G401 (cell line): ENCODE data around the gene GH1. TPM values are rescaled to one million over a fixed set of nuclear protein-coding genes. Genes with fewer than 3 reads are reported as not detected.
A peak's percentile ranks its signal among the peaks of the same experiment; 100 is the strongest.
"Not testable (repeated sequence)": the region's sequence is repeated elsewhere in the genome, so short reads cannot be mapped to it uniquely, and the experiment has no call there.

Experiments
- DNase-seq: peaks from one replicate; pipeline ENCODE4 v3.0.0-alpha.2; 2015; ENCODE audit warnings: low spot score
- in situ Hi-C: cut with HindIII; loops from 2 replicates; pipeline ENCODE4 v1.10.0; 2016; ENCODE audit warnings: low sequenced_read_pairs, mixed read lengths
- total RNA-seq: library from RNA; depleted of rRNA; stranded (reverse); fragments of >200 nt; shearing (Covaris generic); gene quantifications from 2 replicates; pipeline ENCODE4 v1.2.3, GENCODE V29; 2014

GH1 gene
- total RNA-seq, 1 experiment from 2014 or later = not detected

GRCh38 chr17:63929860-63930766, 11.5 kb upstream of the GH1 start:
- in situ Hi-C loops = no loop called here

GRCh38 chr17:63928966-63929695, 10.5 kb upstream of the GH1 start:
- in situ Hi-C loops = no loop called here
- DNase-seq = no peak

More at GRCh38 chr17:63929860-63930766, 11.5 kb upstream of the GH1 start:
- peak; percentile 60 for DNase-seq

- no peak for DNase-seq
- in situ Hi-C loops = no loop called here
Observed at GRCh38 chr17:63928172-63928666, 9.6 kb upstream of the GH1 start.

GRCh38 chr17:63927464-63928171, 9.0 kb upstream of the GH1 start:
- in situ Hi-C loops = no loop called here
- no peak for DNase-seq

GRCh38 chr17:63926164-63926563, 7.5 kb upstream of the GH1 start:
- in situ Hi-C loops = no loop called here

GRCh38 chr17:63925615-63926014, 7.0 kb upstream of the GH1 start:
- DNase-seq = no peak
- in situ Hi-C loops = no loop called here

More at GRCh38 chr17:63926164-63926563, 7.5 kb upstream of the GH1 start:
- no peak for DNase-seq

- DNase-seq, in situ Hi-C loops: not testable (repeated sequence)
Observed at GRCh38 chr17:63922402-63922801, 3.8 kb upstream of the GH1 start.

GRCh38 chr17:63920779-63921178, 2.1 kb upstream of the GH1 start:
- DNase-seq, in situ Hi-C loops: not testable (repeated sequence)

- in situ Hi-C loops, DNase-seq: not testable (repeated sequence)
Observed at GRCh38 chr17:63920050-63920449, 1.4 kb upstream of the GH1 start.

GRCh38 chr17:63919311-63919723, 678 bp upstream of the GH1 start:
- in situ Hi-C loops = no loop called here

GRCh38 chr17:63918305-63918704, 334 bp downstream of the GH1 start:
- no peak for DNase-seq
- in situ Hi-C loops = no loop called here

More at GRCh38 chr17:63919311-63919723, 678 bp upstream of the GH1 start:
- DNase-seq = peak; percentile 37

GRCh38 chr17:63917646-63918045, 993 bp downstream of the GH1 start:
- in situ Hi-C loops = no loop called here
- DNase-seq = no peak

GRCh38 chr17:63917206-63917605, 1.4 kb downstream of the GH1 start:
- in situ Hi-C loops, DNase-seq: not testable (repeated sequence)

- DNase-seq = no peak
- in situ Hi-C loops = no loop called here
Observed at GRCh38 chr17:63916566-63917185, 2.0 kb downstream of the GH1 start.

GRCh38 chr17:63915753-63916152, 2.9 kb downstream of the GH1 start:
- DNase-seq, in situ Hi-C loops: not testable (repeated sequence)

- no peak for DNase-seq
- in situ Hi-C loops = no loop called here
Observed at GRCh38 chr17:63914471-63914870, 4.2 kb downstream of the GH1 start.

- DNase-seq = peak; percentile 19
- in situ Hi-C loops = no loop called here
Observed at GRCh38 chr17:63911657-63912100, 7.0 kb downstream of the GH1 start.

GRCh38 chr17:63911041-63911635, 7.5 kb downstream of the GH1 start, which contains the start of gene CSHL1:
TSS of gene CSHL1 (minus strand) at chr17:63911258. CDS start at chr17:63911196, 62 bp downstream.
- DNase-seq = no peak
- in situ Hi-C loops = no loop called here
